HG03095 (cell line): ENCODE measurements around the gene GTPBP4.
"Not testable (repeated sequence)": the region's sequence is repeated elsewhere in the genome, so short reads cannot be mapped to it uniquely, and the experiment has no call there.

Experiments
- ATAC-seq: cut with Tn5 transposase; IDR thresholded peaks from one replicate; pipeline ENCODE4 v1.9.1; 2021; ENCODE audit warnings: moderate library complexity; ENCODE audit not compliant: unreplicated experiment

Gene GTPBP4

DNA sequence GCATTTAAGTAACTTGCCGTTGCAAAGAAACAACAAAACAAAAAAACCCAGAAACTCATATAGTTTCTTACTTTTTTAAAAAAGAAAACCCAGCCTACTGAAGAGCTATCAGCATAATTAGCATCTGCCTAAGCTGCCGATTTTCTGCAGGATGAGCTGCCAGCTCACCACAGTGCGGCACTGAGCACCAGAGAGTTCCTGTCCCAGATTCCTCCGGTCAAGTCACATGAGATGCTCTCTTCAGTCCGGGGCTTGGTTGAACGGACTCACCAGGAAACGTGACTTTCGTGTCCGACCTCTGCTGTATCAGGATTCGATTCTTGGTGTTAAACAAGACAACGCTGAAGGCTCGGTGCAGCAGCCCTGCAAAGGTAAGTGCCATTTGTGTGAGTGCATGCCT lies 34.2 kb downstream of the GTPBP4 start:
- no peak for ATAC-seq

GRCh38 chr10:1024103-1024502 lies 35.9 kb downstream of the GTPBP4 start:
- no peak for ATAC-seq

DNA sequence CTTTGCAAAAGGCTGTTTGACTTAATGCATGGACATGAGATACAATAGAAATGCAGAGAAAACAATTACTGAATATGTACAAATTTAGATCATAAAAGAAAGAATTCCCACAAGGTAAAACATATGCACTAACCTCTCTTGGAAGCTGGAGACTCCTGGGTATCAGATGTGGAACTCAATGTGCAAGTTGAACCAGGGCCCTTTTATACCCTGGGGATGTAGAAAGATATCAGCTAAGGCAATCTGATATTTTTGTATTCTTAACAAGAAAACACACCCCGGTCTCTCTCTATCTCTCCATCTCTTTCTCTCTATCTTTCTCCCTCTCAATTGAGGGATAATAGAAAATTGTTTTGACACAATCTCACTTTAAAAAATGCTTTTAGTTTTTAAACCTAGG lies 37.4 kb downstream of the GTPBP4 start, which contains the start of gene IDI2:
TSS of gene IDI2 (minus strand) at position 177 of the 400 bp plus-strand sequence. CDS start 1,136 bp downstream, outside the sequence.
- no peak for ATAC-seq

DNA sequence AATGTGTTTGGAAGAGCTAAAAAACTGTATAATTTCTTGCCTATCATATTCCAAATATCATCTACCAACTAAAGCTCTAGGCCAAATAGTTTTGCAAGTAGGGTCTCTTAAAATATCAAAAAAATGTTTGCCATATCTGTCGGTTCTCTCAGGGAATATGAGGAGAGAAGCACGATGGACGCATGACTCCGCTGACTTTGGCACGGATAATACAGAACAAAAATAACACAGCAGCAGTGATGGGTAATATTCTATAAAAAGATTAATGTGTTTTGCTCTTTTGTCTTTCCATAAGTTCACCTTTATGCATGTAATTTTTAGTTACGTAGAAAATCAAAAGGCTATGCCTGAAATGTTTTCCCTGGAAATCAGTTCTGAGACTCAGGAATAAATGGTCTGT lies 38.3 kb downstream of the GTPBP4 start:
- ATAC-seq = no peak

DNA sequence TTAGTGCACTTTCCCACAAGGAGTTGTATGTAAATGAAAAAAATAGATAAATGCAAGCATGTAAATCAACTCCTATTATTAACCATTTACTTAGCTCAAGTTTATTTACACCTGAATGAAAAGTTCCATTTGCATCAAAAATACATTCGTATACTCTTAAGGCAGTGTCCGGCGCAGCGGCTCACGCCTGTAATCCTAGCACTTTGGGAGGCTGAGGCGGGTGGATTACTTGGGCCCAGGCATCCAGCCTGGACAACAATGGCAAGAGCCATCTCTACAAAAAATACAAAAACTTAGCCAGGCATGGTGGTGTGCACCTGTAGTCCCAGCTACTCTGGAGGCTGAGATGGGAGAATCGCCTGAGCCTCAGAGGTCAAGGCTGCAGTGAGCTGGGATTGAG lies 41.6 kb downstream of the GTPBP4 start:
- ATAC-seq = no peak

GRCh38 chr10:1033601-1034000 lies 45.4 kb downstream of the GTPBP4 start:
- ATAC-seq = no peak

DNA sequence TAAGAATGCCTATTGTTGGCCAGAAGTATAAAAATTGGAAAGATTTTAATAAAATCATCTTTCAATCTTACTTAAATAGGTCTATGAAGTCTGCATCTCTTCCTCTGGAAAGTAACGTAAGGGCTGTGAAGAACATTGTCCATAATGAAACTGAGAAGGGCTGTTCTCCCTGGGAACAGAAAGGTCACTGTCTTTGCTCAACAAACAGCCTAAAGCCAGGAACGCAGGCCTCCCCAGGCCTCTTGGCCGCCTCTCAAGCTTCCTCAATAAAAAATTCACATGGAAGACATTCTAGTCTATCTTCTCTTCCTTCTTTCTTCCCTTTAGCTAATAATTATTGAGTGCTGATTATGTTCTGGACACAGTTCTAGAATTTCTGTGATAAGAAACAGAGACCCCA lies 46.5 kb downstream of the GTPBP4 start:
- ATAC-seq = no peak

- no peak for ATAC-seq
Measured at GRCh38 chr10:1035201-1035600, 47.0 kb downstream of the GTPBP4 start.

DNA sequence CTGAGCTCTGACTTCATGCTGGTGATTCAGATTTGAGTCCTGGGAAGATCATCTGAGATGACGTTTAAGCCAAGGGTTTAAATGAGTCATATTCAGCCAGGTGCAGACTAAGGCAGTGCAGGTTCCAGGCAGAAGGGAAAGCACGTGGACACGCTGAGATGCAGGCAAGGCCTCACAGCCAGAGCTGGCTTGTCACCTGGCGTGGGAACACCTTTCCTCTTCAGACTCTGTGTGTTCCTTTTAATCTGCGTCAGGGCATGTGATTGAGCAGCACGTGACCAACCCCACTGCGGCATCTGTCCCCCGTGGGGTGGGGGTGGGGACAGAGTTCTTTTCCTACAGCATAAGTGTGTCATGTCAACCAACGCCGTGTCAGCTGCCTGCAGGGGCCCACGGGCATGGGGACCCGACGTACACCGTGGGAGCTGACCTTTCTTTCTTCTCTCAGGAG lies 48.1 kb downstream of the GTPBP4 start:
- peak; percentile 64 for ATAC-seq

DNA sequence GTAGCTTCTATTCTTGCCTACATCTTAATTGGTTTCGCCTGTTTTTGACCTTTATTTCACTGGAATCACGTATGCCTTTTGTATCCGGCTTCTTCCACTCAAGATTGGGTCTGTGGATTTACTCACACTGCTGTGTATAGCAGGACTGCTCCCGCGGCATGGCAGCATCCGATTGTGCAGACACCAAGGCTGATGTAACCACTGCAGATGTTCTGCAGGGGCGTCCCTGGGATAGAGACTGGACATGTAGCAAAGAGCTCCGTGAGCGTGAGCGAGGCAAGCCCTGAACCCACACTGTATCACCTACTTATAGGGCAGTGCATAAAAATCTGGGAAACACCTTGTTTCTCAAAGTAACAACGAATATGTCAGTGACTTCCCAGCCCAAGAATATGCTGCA lies 48.9 kb downstream of the GTPBP4 start:
- ATAC-seq = no peak

GRCh38 chr10:1038769-1039168 lies 50.5 kb downstream of the GTPBP4 start:
- ATAC-seq = not testable (repeated sequence)

DNA sequence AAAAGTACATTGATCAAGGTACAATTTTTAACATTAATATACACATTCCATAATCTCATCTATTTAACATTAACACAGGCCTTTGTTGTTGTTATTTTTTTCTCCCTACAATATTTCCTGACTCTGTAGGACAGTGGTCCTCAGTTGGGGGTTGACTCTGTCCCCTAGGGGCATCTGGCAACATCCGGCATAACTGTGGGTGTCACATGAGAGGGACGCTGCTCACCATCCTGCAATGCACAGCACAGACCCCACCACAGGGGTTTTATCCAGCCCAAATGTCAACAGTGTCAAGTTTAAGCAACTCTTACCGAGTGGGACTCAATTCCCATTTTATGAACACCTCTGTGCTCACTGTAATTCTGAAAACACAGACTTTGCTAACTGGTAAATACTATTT lies 51.9 kb downstream of the GTPBP4 start:
- ATAC-seq = no peak

GRCh38 chr10:1041514-1041913 lies 53.3 kb downstream of the GTPBP4 start:
- no peak for ATAC-seq

- ATAC-seq = peak; percentile 52
Measured at GRCh38 chr10:1043532-1043995, 55.3 kb downstream of the GTPBP4 start.

DNA sequence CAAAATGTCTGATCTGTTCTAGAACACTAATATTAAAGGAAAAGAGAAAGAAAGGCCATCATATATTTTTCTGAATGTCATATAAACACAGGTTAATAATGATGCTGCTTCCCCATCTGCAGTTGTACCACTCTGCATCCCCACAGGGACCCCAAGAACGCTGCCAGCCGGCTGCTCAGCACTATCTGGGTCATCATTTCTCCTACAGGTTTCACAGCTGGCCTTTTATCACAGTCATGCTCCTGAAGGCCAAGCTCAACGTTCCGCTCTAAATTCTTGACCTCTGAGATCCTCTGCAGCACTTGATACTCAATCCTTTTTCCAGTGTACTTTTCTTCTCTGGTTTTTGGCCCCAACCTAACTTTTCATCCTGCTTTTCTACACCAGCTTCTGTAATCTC lies 55.9 kb downstream of the GTPBP4 start:
- ATAC-seq = no peak

GRCh38 chr10:1044964-1045363 lies 56.7 kb downstream of the GTPBP4 start:
- no peak for ATAC-seq

DNA sequence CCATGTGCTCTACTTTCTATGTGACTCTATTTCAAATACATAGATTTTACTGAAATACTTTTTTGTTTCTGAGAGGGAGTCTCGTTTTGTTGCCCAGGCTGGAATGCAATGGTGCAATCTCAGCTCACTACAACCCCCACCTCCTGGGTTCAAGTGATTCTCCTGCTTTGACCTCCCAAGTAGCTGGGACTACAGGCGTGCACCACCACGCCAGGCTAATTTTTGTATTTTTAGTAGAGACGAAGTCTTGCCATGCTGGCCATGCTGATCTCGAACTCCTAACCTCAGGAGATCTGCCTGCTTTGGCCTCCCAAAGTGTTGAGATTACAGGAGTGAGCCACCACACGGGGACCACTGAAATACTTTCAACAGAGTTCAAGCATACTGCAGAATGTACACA lies 57.2 kb downstream of the GTPBP4 start:
- no peak for ATAC-seq

DNA sequence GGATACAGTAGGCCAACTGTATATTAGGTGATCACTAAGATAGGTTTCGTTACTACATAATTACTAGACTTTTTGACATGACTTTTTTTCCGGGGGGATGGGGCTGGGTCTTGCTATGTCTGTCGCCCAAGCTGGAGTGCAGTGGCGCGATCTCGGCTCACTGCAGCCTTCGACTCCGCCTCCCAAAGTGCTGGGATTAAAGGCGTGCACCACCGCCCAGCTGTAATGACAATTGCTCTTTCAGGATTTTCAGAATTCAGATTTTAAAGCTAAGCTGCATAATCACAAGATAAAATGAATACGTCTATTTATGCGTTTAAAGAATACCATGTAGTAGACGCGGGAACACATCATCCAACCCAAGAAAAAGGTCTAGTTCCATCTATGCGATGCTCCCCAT lies 59.7 kb downstream of the GTPBP4 start:
- no peak for ATAC-seq

DNA sequence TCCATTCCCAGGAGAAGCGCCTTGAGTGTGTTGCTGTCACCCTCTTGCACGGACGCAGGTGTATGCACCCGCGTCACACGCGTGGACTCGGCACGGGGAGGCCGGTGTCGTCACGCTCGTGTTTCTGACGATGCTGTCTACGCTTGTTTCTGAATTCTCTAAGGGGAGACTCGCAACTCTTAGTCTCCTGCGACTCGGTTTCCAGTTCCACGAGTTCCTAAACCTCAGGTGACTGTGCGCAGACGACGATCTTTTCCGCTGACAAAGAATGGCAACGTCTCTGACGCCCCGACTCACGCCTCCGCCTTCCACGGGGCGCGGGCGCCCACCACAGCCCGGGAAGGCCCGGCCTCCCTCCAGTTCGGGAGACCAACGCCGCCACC lies 60.1 kb downstream of the GTPBP4 start:
- no peak for ATAC-seq

- peak; percentile 80 for ATAC-seq
Measured at GRCh38 chr10:1048732-1049424, 60.6 kb downstream of the GTPBP4 start, which contains the start of gene IDI1. IDI1 (minus strand) TSS chr10:1049119; CDS start chr10:1049003, 116 bp downstream.

DNA sequence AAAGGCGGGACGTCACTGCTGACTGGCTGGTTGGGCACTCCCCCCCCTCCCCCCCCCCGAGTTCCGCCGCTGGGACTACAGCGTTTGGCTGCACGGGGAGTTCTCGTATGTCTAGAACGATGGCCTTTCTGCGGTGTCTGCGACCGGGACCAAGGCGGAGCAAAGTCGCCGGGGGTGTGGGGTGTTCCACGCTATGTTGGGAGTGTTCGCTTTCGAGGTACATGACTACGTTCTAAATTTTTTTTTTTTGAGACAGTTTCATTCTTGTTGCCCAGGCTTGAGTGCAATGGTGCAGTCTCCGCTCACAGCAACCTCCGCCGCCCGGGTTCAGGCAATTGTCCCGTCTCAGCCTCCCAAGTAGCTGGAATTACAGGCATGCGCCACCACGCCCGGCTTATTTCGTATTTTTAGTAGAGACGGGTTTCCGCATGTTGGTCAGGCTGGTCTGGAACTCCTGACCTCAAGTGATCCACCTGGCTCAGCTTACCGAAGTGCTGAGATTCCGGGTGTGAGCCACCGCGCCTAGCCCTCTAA lies 61.3 kb downstream of the GTPBP4 start:
- no peak for ATAC-seq

DNA sequence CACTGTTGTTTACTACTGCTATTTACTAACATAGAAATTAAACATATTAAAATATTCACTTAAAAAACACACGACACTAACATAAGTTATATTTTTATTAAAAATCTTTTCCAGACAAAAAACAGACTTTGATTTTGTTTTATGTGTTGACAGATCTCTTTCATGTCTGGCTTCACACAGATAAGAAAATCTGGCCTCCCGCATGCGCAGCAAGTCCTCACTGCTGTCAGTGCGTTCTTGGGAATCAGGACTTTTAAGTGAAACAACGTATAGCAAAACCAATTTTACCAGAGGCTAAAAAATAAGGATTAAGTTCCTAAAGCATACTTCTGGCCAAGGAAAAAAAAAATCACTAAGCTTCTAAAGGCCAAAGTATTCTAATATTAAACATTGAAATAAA lies 61.9 kb downstream of the GTPBP4 start:
- ATAC-seq = no peak

GRCh38 chr10:1050554-1050953 lies 62.3 kb downstream of the GTPBP4 start:
- no peak for ATAC-seq
